Measurements from ENCODE around the gene RBM28.
A peak's percentile ranks its signal among the peaks of the same experiment; 100 is the strongest.

Gene RBM28

GRCh38 chr7:128343554-128344430 lies at the start of gene RBM28:
RBM28 (minus strand) TSS chr7:128343908; CDS start chr7:128343793, 115 bp downstream.
- DNase-seq = peak; percentile 88

- DNase-seq = no peak
These were observed 49.0 kb upstream of the RBM28 start for GRCh38 chr7:128392446-128393327.

- DNase-seq = no peak
These were observed 48.1 kb upstream of the RBM28 start for GRCh38 chr7:128391805-128392204.

- DNase-seq = peak; percentile 10
These were observed 47.3 kb upstream of the RBM28 start for GRCh38 chr7:128390871-128391565.

GRCh38 chr7:128389618-128390329 lies 46.1 kb upstream of the RBM28 start:
- DNase-seq = peak; percentile 40

- DNase-seq = peak; percentile 50
These were observed 45.4 kb upstream of the RBM28 start for GRCh38 chr7:128389085-128389617.

GRCh38 chr7:128388145-128388485 lies 44.4 kb upstream of the RBM28 start:
- DNase-seq = no peak

- peak; percentile 87 for DNase-seq
These were observed 43.8 kb upstream of the RBM28 start for GRCh38 chr7:128387216-128388144.

GRCh38 chr7:128385988-128386925 lies 42.5 kb upstream of the RBM28 start:
- DNase-seq = no peak

GRCh38 chr7:128384726-128385125 lies 41.0 kb upstream of the RBM28 start:
- DNase-seq = no peak

- no peak for DNase-seq
These were observed 40.1 kb upstream of the RBM28 start for GRCh38 chr7:128383776-128384175.

GRCh38 chr7:128381161-128381821 lies 37.6 kb upstream of the RBM28 start:
- peak; percentile 88 for DNase-seq

GRCh38 chr7:128380483-128381106 lies 36.9 kb upstream of the RBM28 start:
- no peak for DNase-seq

GRCh38 chr7:128379900-128380479 lies 36.3 kb upstream of the RBM28 start:
- no peak for DNase-seq

- DNase-seq = no peak
These were observed 34.9 kb upstream of the RBM28 start for GRCh38 chr7:128378637-128379036.

GRCh38 chr7:128376077-128376476 lies 32.4 kb upstream of the RBM28 start:
- no peak for DNase-seq

GRCh38 chr7:128374041-128374440 lies 30.3 kb upstream of the RBM28 start:
- DNase-seq = no peak

- no peak for DNase-seq
These were observed 29.9 kb upstream of the RBM28 start for GRCh38 chr7:128373606-128374005.
